Nasal cavity respiratory epithelium epithelial cell of viscerocranial mucosa (primary cell): ENCODE results near the gene SH2D2A. TPM values are rescaled to one million over a fixed set of nuclear protein-coding genes. Genes with fewer than 3 reads are reported as not detected.

Source experiments
- total RNA-seq: library from RNA; depleted of rRNA; stranded (reverse); fragments of >200 nt; gene quantifications from 2 replicates; pipeline ENCODE4 v1.2.3, GENCODE V29; 2014

The SH2D2A gene
- total RNA-seq, result 1.7 and 2.1 TPM in 2 replicates

DNA sequence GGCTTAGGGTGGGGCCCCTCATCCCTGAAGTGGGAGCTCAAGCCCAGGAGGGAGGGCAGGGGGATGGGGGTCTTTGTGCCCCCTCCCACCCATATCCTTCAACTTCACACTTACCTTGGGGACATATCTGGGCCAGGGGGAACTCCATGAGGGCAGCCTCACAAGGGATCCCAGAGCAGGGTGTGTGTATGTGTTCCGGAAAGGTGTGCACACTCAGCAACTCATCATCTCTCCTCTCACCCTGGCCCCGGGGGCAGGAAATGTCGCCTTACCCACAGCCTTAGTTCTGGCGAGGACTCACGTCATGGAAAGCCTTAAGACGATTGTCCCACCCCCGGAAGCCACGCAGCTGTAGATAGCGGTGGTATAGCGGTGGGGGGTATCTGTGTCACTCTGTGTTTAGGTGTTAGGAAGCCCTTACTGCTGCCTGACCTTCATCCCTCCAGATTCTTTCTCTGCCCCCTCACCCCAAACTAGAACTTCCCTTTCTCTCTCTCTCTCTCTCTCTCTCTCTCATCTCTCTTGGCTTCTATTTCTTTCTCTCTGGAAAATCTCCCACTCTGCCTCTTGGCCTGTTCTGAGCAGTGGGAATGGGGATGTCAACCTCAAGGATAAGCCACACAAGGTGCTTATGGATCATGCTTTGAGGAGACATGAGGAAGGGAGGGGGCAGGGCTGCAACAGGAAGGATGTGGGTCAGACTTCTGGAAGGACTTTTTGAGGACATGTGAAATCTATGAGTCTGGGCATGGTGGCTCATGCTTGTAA, at the start of gene SH2D2A:
Gene SH2D2A, minus strand, starts transcription at position 288 of the 768 bp plus-strand sequence. Its CDS starts 140 bp downstream, at position 148.

DNA sequence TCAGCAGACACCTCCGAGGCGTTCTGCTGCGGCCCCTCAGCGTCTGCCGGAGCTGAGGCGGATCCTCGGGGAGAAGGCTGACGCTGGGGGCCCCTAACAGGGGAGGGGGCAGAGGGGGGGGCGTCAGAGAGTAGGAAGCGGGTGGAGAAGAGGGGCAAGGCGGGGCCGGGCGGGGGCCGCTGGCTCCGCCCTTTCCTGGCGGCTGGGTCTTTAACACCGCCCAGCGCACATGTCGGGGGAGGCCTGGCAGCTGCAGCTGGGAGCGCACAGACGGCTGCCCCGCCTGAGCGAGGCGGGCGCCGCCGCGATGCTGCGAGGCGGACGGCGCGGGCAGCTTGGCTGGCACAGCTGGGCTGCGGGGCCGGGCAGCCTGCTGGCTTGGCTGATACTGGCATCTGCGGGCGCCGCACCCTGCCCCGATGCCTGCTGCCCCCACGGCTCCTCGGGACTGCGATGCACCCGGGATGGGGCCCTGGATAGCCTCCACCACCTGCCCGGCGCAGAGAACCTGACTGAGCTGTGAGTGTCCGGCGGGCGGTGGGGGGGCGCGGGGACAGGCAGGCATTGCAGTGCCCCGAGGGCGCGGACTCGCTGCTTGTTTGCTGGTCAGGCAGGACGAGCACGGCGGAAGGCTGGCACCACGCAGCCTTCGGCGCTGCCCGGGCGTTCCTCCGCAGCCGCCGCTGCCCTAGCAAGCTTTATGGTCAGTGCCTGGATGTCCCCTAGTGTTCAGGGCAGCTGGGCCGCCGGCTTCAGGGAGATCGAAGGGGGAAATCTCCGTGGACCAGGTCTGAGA, 44.2 kb upstream of the SH2D2A start, which contains the start of gene NTRK1:
Gene NTRK1, plus strand, starts transcription at position 238 of the 796 bp plus-strand sequence. Its CDS starts 70 bp downstream, at position 308.

DNA sequence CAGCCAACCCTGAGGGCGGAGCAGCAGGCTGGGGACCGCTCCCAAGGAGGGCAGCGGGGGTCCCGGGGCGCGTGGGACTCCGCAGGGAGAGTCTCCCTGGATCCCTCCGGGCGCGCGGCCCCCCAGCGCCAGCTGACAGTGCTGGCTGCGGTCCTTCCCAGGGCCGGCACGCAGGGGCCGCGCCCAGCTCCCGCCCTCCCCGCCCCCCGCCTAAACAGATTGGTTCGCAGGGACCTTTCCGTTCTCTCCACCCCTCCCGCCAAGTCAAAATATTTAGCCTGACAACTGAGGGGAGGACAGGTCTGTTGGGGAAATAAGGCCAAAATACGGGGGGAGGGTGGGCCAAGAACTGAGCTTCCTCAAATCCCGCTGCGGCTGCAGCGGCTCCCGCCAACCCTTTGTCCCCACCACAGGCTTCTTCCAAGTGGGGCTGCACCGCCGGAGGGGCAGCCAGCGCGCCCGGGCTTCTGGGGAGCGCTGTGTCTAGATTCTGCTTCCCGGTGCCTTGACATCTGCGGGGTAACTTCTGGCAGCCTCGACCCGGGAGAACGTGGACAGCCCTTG, 42.4 kb upstream of the SH2D2A start, which contains the start of gene INSRR:
Gene INSRR, minus strand, starts transcription at position 159 of the 564 bp plus-strand sequence. CDS start 496 bp downstream, outside the sequence.

DNA sequence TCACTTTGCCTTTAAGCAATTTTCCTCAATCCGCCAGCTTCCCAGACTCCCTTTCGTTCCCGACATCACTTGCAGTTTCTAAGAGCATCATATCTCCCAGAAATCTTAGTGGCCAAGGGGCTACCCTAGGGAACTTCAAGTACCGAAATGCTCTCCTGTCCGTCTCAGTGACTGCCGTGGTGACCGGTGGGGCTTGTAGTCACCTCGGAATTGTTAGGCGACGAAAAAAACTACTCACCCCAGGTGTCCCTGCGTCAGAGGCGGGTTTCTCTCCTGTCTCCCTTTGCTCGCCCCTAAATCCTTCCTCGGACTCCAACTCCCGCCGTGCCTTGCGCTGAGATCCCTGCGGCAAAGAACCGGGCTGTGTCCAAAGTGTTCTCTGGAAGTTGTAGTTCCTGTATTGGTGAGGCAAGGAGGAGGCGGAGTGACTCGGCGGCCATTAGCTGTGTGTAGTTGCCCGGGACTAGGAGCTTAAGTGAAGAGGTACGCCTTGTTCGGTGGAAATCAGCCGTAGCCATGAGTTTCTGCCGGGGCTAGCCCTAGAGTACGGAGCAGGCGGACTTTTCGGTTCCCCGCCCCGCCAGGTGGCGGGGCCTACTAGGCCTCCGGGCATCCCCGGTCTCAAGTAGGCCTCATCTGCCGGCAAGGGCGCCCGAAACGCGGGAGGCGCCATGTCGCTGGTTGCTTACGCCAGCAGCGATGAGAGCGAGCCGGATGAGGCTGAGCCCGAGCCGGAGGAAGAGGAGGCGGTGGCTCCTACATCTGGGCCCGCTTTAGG, 49.4 kb downstream of the SH2D2A start, which contains the start of gene PRCC:
Gene PRCC, plus strand, starts transcription at position 435 of the 778 bp plus-strand sequence. Its CDS starts 237 bp downstream, at position 672.

Other genes with a start within 250 kb of the SH2D2A start
- gene IQGAP3, start 244.3 kb downstream of the SH2D2A start, total RNA-seq, result 0.07 and 0.34 TPM in 2 replicates
- gene TTC24, start 237.1 kb downstream of the SH2D2A start, total RNA-seq, result not detected in 2 replicates
- gene NAXE, start 225.1 kb downstream of the SH2D2A start, total RNA-seq, result 68.5 and 102 TPM in 2 replicates
- 31.4 and 39.7 TPM in 2 replicates for gene GPATCH4, start 215.4 kb downstream of the SH2D2A start, total RNA-seq
- not detected in 2 replicates for gene HAPLN2, start 197.4 kb downstream of the SH2D2A start, total RNA-seq
- not detected in 2 replicates for gene BCAN, start 174.7 kb downstream of the SH2D2A start, total RNA-seq
- gene NES, start 139.4 kb downstream of the SH2D2A start, total RNA-seq, result under 0.01 and 0.14 TPM in 2 replicates
- gene CRABP2, start 111.3 kb downstream of the SH2D2A start, total RNA-seq, result 22.9 and 141 TPM in 2 replicates
- gene METTL25B, start 88.4 kb downstream of the SH2D2A start, total RNA-seq, result 19.5 and 20.8 TPM in 2 replicates
- 10.9 and 17.9 TPM in 2 replicates for gene ISG20L2, start 88.1 kb downstream of the SH2D2A start, total RNA-seq
- 34.2 and 45.5 TPM in 2 replicates for gene MRPL24, start 75.8 kb downstream of the SH2D2A start, total RNA-seq
- 206 and 355 TPM in 2 replicates for gene HDGF, start 65.2 kb downstream of the SH2D2A start, total RNA-seq
- gene PRCC, start 49.3 kb downstream of the SH2D2A start, total RNA-seq, result 15.4 and 23.1 TPM in 2 replicates
- gene INSRR, start 42.3 kb upstream of the SH2D2A start, total RNA-seq, result not detected in 2 replicates
- under 0.01 TPM in 1 of 2 replicates, not detected in the other for gene NTRK1, start 44.0 kb upstream of the SH2D2A start, total RNA-seq
- gene PEAR1, start 76.9 kb upstream of the SH2D2A start, total RNA-seq, result 1.7 and 3.5 TPM in 2 replicates
- not detected in 2 replicates for gene LRRC71, start 103.8 kb upstream of the SH2D2A start, total RNA-seq
- 19.1 and 26.6 TPM in 2 replicates for gene ARHGEF11, start 228.9 kb upstream of the SH2D2A start, total RNA-seq